GM12878 (cell line): Measurements from ENCODE around the gene RWDD1. TPM values are rescaled to one million over a fixed set of nuclear protein-coding genes. Genes with fewer than 3 reads are reported as not detected.

Source experiments
- ATAC-seq: fragments of 200-7000 bp; cut with Tn5 transposase; 3 replicates; pipeline ENCODE4 v1.9.1; 2020; ENCODE audit warnings: mild to moderate bottlenecking, moderate library complexity
- BruUV-seq: library from RNA; stranded (reverse); fragments of 400-500 nt; replicated peaks from 2 replicates; lab custom pipeline; 2021; lab: Mats Ljungman, UMichigan
- CTCF ChIA-PET: fragments of 300-600 bp; sonication (Branson Sonifier 250); formaldehyde crosslinking; extraction: SDS; loops from one replicate; lab custom pipeline; 2021; ENCODE audit warnings: inconsistent platforms; lab: Yijun Ruan, JAX
- POLR2A ChIA-PET: fragments of 350-600 bp; formaldehyde crosslinking; extraction: SDS; loops from one replicate; lab custom pipeline; 2021; ENCODE audit warnings: inconsistent platforms; lab: Charles Lee
- RAD21 ChIA-PET: fragments of 300-600 bp; sonication (Branson Sonifier 250); formaldehyde crosslinking; loops from one replicate; lab custom pipeline; 2023; ENCODE audit warnings: antibody characterized with exemption; ENCODE audit not compliant: unreplicated experiment; lab: Charles Lee
- SMC1A ChIA-PET: fragments of 300-600 bp; sonication (Branson Sonifier 250); formaldehyde crosslinking; loops from one replicate; lab custom pipeline; 2023; ENCODE audit not compliant: unreplicated experiment, uncharacterized antibody; lab: Charles Lee
- DNase-seq: peaks from one replicate; pipeline ENCODE4 v3.0.0-alpha.2; 2011; ENCODE audit warnings: low read depth, low spot score
- FAIRE-seq: peaks from 3 replicates; lab custom pipeline; 2011; peaks lifted over from hg19 to GRCh38; lab: Jason Lieb, UNC
- H2AFZ ChIP-seq: 2 replicates; pipeline ENCODE4 v1.6.0; 2011; ENCODE audit warnings: low read depth, low read length, control low read depth; ENCODE audit not compliant: control insufficient read depth
- H3K27ac ChIP-seq: 2 replicates; pipeline ENCODE4 v1.5.1; 2011; ENCODE audit warnings: control low read depth; ENCODE audit not compliant: control insufficient read depth, insufficient read depth
- H3K27me3 ChIP-seq, 2 experiments: replicated peaks in 1 of 2; 2 replicates each; pipeline versions ENCODE4 v1.6.0 to v1.6.1; 2011; ENCODE audit warnings: low read length in 1 of 2; ENCODE audit not compliant: control insufficient read depth in 2 of 2, insufficient read depth in 2 of 2
- H3K36me3 ChIP-seq, 2 experiments: 2 replicates each; pipeline ENCODE4 v1.5.1; 2011; ENCODE audit warnings: low read length in 1 of 2; ENCODE audit not compliant: control insufficient read depth in 2 of 2, insufficient read depth in 2 of 2
- H3K4me1 ChIP-seq: 2 replicates; pipeline ENCODE4 v1.6.1; 2011; ENCODE audit warnings: mild to moderate bottlenecking, low read length, moderate library complexity, mixed read lengths; ENCODE audit not compliant: control insufficient read depth, insufficient read depth
- H3K4me2 ChIP-seq: 2 replicates; pipeline ENCODE4 v1.6.0; 2011; ENCODE audit warnings: control low read depth; ENCODE audit not compliant: control insufficient read depth, insufficient read depth
- H3K4me3 ChIP-seq: fragments of 200-600 bp; sonication (generic); 2 replicates; pipeline ENCODE4 v1.5.1; 2016
- H3K79me2 ChIP-seq: 2 replicates; pipeline ENCODE4 v1.6.0; 2011; ENCODE audit warnings: low read length; ENCODE audit not compliant: control insufficient read depth, insufficient read depth
- H3K9ac ChIP-seq: 2 replicates; pipeline ENCODE4 v1.8.0; 2011; ENCODE audit warnings: low read length, control low read depth, mixed read lengths; ENCODE audit not compliant: control insufficient read depth, insufficient read depth
- H3K9me3 ChIP-seq: replicated peaks from 3 replicates; pipeline ENCODE4 v1.5.1; 2011; ENCODE audit warnings: mild to moderate bottlenecking, low read length; ENCODE audit not compliant: control insufficient read depth, insufficient read depth
- H4K20me1 ChIP-seq: 2 replicates; pipeline ENCODE4 v1.6.0; 2011; ENCODE audit not compliant: control insufficient read depth, insufficient read depth
- PAX5 ChIP-seq: IDR thresholded peaks from 2 replicates; pipeline ENCODE4 v1.6.1; 2011; ENCODE audit warnings: low read depth, low read length, borderline replicate concordance
- POLR2AphosphoS5 ChIP-seq: IDR thresholded peaks from 2 replicates; pipeline ENCODE4 v1.6.1; 2011; ENCODE audit warnings: mild to moderate bottlenecking, low read length, inconsistent platforms
- TCF3 ChIP-seq: IDR thresholded peaks from 2 replicates; pipeline ENCODE4 v1.6.1; 2012; ENCODE audit warnings: low read depth, mild to moderate bottlenecking, low read length, borderline replicate concordance; ENCODE audit not compliant: insufficient read depth
- WRNIP1 ChIP-seq: IDR thresholded peaks from 2 replicates; pipeline ENCODE4 v1.6.1; 2011; ENCODE audit warnings: low read depth, low read length, improper control_type of control experiment, borderline replicate concordance
- YBX1 ChIP-seq: fragments of 450-650 bp; IDR thresholded peaks from 2 replicates; pipeline ENCODE4 v1.6.1; 2016; ENCODE audit warnings: antibody characterized with exemption
- ZSCAN29 ChIP-seq: fragments of 450-650 bp; IDR thresholded peaks from 2 replicates; pipeline ENCODE4 v1.6.1; 2017; ENCODE audit warnings: mild to moderate bottlenecking, moderate library complexity
- WGBS: methylation state at CpG from one replicate; pipeline ENCODE4 v1.1.6; 2016; ENCODE audit warnings: low lambda C conversion rate; ENCODE audit not compliant: insufficient replicate concordance, insufficient coverage; ENCODE audit errors: missing lambda C conversion rate; 5-methylcytosine and 5-hydroxymethylcytosine counted together
- in situ Hi-C: fragments of 300-500 bp; cut with MboI; formaldehyde crosslinking; loops from 9 replicates; pipeline ENCODE4 v1.14.3; 2018; ENCODE audit warnings: mixed read lengths
- intact Hi-C: fragments of 100-400 bp; cut with micrococcal nuclease; formaldehyde crosslinking; loops from one replicate; pipeline ENCODE4 v1.14.2; 2022; ENCODE audit not compliant: unreplicated experiment
- polyA plus RNA-seq, 11 experiments: library from polyadenylated mRNA; depleted of rRNA in 4 of 11; unstranded in 6 of 11; stranded (reverse) in 5 of 11; fragments of >200 nt; fragmentation: Nextera tagmentation in 4 of 11; fragmentation: Illumina TruSeq in 1 of 11; extraction: Ambion mirVana in 4 of 11; extraction: Trizol in 1 of 11; gene quantifications; 1 replicate in 1 of 11; 2 replicates in 10 of 11; pipeline versions ENCODE4 v1.2.1 to v1.2.3, GENCODE V29; 2011 to 2016; ENCODE audit warnings: inconsistent platforms in 2 of 11, missing spikeins in 2 of 11, low read depth in 1 of 11
- total RNA-seq, 4 experiments: library from RNA; depleted of rRNA in 3 of 4; stranded (reverse); fragments of >200 nt in 3 of 4; fragmentation: Illumina TruSeq in 1 of 4; extraction: Trizol in 1 of 4; gene quantifications; 2 replicates each; pipeline versions ENCODE4 v1.2.1 to v1.2.3, GENCODE V29; 2013 to 2021
- TF ChIP-seq, protein P1 (sequence below), 3 experiments: IDR thresholded peaks in 2 of 3; conservative IDR thresholded peaks in 1 of 3; 2 replicates each; pipeline ENCODE4 v1.5.1; 2011; ENCODE audit warnings: low read depth in 3 of 3, low read length in 3 of 3, mild to moderate bottlenecking in 3 of 3, control low read depth in 2 of 3, moderate library complexity in 2 of 3, inconsistent platforms in 1 of 3, mixed read lengths in 1 of 3; ENCODE audit not compliant: control insufficient read depth in 2 of 3, insufficient read depth in 1 of 3; ENCODE audit errors: extremely low read depth in 1 of 3
- TF ChIP-seq, protein P2 (sequence below): IDR thresholded peaks from 2 replicates; pipeline ENCODE4 v1.6.1; 2011; ENCODE audit warnings: low read depth, low read length, improper control_type of control experiment, borderline replicate concordance
- TF ChIP-seq, protein P3 (sequence below): fragments of 450-650 bp; formaldehyde crosslinking; IDR thresholded peaks from 2 replicates; pipeline ENCODE4 v1.4.0; 2022; ENCODE audit warnings: mild to moderate bottlenecking, moderate library complexity
- TF ChIP-seq, protein P4 (sequence below): fragments of 450-650 bp; IDR thresholded peaks from 2 replicates; pipeline ENCODE4 v1.6.1; 2014; ENCODE audit warnings: mild to moderate bottlenecking
- TF ChIP-seq, protein P5 (sequence below): fragments of 450-650 bp; IDR thresholded peaks from 2 replicates; pipeline ENCODE4 v1.6.1; 2017; ENCODE audit warnings: antibody characterized with exemption, mild to moderate bottlenecking, moderate library complexity

The RWDD1 gene
- total and polyA plus RNA-seq, 10 of the 15 experiments (the other 5 are each of a cell fraction or from before 2014, with no cell fraction given): 40.1 to 107 (median 65.8) TPM

DNA sequence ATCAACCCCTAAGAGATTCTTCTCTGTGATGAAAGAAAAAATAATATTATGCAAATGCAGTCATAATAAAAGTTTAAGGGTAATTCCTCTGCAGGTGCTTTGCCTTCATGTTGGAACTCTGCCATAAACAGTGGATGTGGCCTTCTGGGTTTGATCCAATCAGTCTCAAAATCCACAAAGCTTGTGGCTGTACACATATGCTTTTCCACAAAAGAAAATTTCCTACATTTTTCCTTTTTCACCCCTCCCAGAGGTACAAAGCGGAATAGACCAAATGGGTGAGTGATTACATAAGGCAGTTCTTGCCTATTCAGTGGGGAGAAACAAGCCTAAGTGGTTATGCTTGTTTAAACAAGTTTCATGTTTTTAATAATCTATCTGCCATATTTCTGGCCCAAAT is 43.2 kb upstream of the RWDD1 start (continued):
- TF ChIP-seq POLR2AphosphoS5 (no peak), WRNIP1 (no peak), YBX1 (no peak)
- TF ChIP-seq, protein P1, sequence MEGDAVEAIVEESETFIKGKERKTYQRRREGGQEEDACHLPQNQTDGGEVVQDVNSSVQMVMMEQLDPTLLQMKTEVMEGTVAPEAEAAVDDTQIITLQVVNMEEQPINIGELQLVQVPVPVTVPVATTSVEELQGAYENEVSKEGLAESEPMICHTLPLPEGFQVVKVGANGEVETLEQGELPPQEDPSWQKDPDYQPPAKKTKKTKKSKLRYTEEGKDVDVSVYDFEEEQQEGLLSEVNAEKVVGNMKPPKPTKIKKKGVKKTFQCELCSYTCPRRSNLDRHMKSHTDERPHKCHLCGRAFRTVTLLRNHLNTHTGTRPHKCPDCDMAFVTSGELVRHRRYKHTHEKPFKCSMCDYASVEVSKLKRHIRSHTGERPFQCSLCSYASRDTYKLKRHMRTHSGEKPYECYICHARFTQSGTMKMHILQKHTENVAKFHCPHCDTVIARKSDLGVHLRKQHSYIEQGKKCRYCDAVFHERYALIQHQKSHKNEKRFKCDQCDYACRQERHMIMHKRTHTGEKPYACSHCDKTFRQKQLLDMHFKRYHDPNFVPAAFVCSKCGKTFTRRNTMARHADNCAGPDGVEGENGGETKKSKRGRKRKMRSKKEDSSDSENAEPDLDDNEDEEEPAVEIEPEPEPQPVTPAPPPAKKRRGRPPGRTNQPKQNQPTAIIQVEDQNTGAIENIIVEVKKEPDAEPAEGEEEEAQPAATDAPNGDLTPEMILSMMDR (IDR thresholded peaks at IDR 0.05 in 2 of 3, conservative IDR thresholded peaks at IDR 0.05 in 1 of 3; ENCODE audit: control insufficient read depth in 2 of 3, extremely low read depth in 1 of 3, insufficient read depth in 1 of 3, low read depth in 3 of 3, low read length in 3 of 3): no peak

DNA sequence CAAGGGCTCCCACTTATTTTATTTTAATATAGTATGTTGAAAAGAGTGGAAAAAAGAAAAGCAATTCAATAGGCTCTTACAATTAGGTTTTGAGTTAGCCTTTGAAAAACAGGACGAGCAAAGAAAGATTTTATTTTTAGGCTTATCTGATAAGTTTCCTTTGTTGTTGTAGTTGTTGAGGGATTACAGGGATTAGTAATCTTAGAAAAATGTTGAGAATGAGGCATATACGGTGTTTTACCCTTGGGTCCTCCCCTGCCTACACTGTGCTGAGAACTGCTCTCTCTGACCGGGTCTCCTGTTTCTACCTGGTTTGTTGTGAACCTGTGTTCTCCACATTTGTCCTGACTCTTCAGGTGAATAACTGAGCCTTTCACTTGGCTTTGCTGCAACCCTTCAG is 42.5 kb upstream of the RWDD1 start:
- RAD21 ChIA-PET: no interaction called here
- no peak overlapping the region for H3K9ac ChIP-seq

More for the DNA sequence above, 42.5 kb upstream of the RWDD1 start:
- BruUV-seq: no TSS peak
- ChIA-PET POLR2A (no interaction called here), CTCF (interaction anchor here (1.4 to 1.8 kb wide), 3 partner anchors 12 to 260 kb away, joined by 4 to 6 read pairs (median 5); no protein-coding TSS in a partner anchor), SMC1A (no interaction called here)
- in situ Hi-C loops: no loop called here
- intact Hi-C loops: no loop called here
- no peak overlapping the region for H3K4me2 ChIP-seq
- no peaks in the 10 kb centered on the region for H3K4me1 ChIP-seq
- no peak overlapping the region for H2AFZ ChIP-seq
- no peak overlapping the region for H3K27ac ChIP-seq
- no peaks in the 10 kb centered on the region for H3K36me3 ChIP-seq
- TF ChIP-seq, protein P2, sequence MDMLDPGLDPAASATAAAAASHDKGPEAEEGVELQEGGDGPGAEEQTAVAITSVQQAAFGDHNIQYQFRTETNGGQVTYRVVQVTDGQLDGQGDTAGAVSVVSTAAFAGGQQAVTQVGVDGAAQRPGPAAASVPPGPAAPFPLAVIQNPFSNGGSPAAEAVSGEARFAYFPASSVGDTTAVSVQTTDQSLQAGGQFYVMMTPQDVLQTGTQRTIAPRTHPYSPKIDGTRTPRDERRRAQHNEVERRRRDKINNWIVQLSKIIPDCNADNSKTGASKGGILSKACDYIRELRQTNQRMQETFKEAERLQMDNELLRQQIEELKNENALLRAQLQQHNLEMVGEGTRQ: no peak
- no peak for TF ChIP-seq ZSCAN29
- TF ChIP-seq, protein P3, sequence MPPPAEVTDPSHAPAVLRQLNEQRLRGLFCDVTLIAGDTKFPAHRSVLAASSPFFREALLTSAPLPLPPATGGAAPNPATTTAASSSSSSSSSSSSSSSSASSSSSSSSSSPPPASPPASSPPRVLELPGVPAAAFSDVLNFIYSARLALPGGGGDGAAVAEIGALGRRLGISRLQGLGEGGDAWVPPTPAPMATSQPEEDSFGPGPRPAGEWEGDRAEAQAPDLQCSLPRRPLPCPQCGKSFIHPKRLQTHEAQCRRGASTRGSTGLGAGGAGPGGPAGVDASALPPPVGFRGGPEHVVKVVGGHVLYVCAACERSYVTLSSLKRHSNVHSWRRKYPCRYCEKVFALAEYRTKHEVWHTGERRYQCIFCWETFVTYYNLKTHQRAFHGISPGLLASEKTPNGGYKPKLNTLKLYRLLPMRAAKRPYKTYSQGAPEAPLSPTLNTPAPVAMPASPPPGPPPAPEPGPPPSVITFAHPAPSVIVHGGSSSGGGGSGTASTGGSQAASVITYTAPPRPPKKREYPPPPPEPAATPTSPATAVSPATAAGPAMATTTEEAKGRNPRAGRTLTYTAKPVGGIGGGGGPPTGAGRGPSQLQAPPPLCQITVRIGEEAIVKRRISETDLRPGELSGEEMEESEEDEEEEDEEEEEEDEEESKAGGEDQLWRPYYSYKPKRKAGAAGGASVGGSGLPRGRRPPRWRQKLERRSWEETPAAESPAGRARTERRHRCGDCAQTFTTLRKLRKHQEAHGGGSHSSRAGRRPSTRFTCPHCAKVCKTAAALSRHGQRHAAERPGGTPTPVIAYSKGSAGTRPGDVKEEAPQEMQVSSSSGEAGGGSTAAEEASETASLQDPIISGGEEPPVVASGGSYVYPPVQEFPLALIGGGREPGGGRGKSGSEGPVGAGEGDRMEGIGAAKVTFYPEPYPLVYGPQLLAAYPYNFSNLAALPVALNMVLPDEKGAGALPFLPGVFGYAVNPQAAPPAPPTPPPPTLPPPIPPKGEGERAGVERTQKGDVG (CRISPR knock-in tag): no peak
- TF ChIP-seq, protein P4, sequence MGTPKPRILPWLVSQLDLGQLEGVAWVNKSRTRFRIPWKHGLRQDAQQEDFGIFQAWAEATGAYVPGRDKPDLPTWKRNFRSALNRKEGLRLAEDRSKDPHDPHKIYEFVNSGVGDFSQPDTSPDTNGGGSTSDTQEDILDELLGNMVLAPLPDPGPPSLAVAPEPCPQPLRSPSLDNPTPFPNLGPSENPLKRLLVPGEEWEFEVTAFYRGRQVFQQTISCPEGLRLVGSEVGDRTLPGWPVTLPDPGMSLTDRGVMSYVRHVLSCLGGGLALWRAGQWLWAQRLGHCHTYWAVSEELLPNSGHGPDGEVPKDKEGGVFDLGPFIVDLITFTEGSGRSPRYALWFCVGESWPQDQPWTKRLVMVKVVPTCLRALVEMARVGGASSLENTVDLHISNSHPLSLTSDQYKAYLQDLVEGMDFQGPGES: no peak
- no peak for TF ChIP-seq PAX5
- TF ChIP-seq, protein P5, sequence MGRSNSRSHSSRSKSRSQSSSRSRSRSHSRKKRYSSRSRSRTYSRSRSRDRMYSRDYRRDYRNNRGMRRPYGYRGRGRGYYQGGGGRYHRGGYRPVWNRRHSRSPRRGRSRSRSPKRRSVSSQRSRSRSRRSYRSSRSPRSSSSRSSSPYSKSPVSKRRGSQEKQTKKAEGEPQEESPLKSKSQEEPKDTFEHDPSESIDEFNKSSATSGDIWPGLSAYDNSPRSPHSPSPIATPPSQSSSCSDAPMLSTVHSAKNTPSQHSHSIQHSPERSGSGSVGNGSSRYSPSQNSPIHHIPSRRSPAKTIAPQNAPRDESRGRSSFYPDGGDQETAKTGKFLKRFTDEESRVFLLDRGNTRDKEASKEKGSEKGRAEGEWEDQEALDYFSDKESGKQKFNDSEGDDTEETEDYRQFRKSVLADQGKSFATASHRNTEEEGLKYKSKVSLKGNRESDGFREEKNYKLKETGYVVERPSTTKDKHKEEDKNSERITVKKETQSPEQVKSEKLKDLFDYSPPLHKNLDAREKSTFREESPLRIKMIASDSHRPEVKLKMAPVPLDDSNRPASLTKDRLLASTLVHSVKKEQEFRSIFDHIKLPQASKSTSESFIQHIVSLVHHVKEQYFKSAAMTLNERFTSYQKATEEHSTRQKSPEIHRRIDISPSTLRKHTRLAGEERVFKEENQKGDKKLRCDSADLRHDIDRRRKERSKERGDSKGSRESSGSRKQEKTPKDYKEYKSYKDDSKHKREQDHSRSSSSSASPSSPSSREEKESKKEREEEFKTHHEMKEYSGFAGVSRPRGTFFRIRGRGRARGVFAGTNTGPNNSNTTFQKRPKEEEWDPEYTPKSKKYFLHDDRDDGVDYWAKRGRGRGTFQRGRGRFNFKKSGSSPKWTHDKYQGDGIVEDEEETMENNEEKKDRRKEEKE: no peak
- TF ChIP-seq WRNIP1: no peak
- no peak for TF ChIP-seq TCF3
- no peaks in the 10 kb centered on the region for H4K20me1 ChIP-seq
- H3K27me3 ChIP-seq: no peaks in the 10 kb centered on the region; a peak in 1 of 4 replicates
- ATAC-seq (0 out of 3 replicates have a peak, but pooled peaks have one; percentile 27), DNase-seq (no peak), FAIRE-seq (no peak)
- 53% methylated on average over 3 of the region's 3 CpGs for WGBS
- H3K4me3 ChIP-seq: no peak overlapping the region
- no peaks in the 10 kb centered on the region for H3K9me3 ChIP-seq
- H3K79me2 ChIP-seq: no peaks in the 10 kb centered on the region
